Fibroblast of the aortic adventitia (primary cell): Measurements from ENCODE around the gene UBE2N. TPM values are rescaled to one million over a fixed set of nuclear protein-coding genes. Genes with fewer than 3 reads are reported as not detected.

Experiments used
- DNase-seq: peaks from one replicate; pipeline ENCODE4 v3.0.0-alpha.2; 2010; ENCODE audit warnings: low read depth
- H3K4me3 ChIP-seq: 2 replicates; pipeline ENCODE4 v1.5.1; 2011; ENCODE audit warnings: low read depth, mild to moderate bottlenecking, control low read depth, low read length, moderate library complexity
- total RNA-seq: library from RNA; depleted of rRNA; stranded (reverse); fragments of >200 nt; gene quantifications from 2 replicates; pipeline ENCODE4 v1.2.3, GENCODE V29; 2012; ENCODE audit warnings: low replicate concordance
- TF ChIP-seq, protein P1 (sequence below): IDR thresholded peaks from 2 replicates; pipeline ENCODE4 v1.5.1; 2011; ENCODE audit warnings: mild to moderate bottlenecking, low read length, control low read depth, inconsistent platforms; ENCODE audit not compliant: insufficient read depth

UBE2N gene
- total RNA-seq, 1 donor: 63.5 TPM

DNA sequence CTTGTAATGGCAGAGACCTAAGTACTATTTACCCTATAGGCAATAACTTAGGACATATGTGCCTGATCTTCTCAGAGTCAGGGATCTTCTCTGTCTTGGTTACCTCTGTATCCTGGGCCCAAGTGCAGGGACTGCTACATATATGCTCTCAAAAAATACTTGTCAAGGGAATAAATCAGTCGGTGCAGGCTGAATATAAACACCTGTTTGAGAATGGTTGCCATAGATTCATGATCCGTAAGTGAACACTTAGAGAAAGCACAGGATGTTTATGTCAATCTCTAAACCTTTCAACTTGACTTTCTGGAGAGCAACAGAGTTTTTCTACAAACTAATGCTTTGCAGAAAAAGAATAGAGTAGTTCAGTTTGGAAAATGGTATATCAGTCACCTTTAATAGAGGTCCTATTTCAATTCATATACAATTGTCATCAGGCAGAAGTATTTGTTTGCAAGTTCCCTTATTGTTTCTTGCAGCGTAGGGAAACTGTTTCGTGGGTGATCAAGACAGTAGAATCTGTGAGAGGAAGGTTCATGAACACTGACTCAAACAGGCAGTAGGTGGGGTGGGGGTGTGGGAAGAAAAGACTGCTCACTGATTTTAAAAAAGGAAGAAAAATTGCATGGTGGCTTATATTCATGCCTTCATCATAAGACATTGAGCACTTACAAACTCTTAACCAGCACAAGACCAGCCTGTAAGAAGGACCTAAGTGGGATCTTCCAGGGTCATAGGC lies 6.0 kb upstream of the UBE2N start:
- DNase-seq: no peak
- H3K4me3 ChIP-seq: no peak overlapping the region

DNA sequence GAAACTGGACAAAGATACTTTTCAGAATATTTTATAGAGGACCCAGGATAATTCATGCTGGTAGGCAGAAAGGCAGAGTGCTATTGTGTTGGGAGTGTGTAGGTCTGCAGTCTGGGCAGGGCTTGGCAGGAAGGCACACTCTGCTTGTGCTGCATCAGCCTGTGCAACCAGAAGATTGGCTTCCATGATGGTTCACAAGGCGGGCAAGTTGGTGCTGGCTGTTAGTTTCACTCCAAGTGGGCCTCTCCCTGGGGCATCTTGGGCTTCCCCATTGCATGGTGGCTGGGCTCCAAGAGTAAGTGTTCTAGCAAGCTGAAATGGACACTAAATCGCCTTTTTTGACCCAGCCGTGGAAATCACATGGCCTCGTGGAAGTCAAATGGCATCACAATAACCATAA lies 1.8 kb upstream of the UBE2N start:
- DNase-seq: no peak
- TF ChIP-seq, protein P1, sequence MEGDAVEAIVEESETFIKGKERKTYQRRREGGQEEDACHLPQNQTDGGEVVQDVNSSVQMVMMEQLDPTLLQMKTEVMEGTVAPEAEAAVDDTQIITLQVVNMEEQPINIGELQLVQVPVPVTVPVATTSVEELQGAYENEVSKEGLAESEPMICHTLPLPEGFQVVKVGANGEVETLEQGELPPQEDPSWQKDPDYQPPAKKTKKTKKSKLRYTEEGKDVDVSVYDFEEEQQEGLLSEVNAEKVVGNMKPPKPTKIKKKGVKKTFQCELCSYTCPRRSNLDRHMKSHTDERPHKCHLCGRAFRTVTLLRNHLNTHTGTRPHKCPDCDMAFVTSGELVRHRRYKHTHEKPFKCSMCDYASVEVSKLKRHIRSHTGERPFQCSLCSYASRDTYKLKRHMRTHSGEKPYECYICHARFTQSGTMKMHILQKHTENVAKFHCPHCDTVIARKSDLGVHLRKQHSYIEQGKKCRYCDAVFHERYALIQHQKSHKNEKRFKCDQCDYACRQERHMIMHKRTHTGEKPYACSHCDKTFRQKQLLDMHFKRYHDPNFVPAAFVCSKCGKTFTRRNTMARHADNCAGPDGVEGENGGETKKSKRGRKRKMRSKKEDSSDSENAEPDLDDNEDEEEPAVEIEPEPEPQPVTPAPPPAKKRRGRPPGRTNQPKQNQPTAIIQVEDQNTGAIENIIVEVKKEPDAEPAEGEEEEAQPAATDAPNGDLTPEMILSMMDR: no peak

More for the DNA sequence above, 6.0 kb upstream of the UBE2N start:
- TF ChIP-seq, protein P1: no peak

DNA sequence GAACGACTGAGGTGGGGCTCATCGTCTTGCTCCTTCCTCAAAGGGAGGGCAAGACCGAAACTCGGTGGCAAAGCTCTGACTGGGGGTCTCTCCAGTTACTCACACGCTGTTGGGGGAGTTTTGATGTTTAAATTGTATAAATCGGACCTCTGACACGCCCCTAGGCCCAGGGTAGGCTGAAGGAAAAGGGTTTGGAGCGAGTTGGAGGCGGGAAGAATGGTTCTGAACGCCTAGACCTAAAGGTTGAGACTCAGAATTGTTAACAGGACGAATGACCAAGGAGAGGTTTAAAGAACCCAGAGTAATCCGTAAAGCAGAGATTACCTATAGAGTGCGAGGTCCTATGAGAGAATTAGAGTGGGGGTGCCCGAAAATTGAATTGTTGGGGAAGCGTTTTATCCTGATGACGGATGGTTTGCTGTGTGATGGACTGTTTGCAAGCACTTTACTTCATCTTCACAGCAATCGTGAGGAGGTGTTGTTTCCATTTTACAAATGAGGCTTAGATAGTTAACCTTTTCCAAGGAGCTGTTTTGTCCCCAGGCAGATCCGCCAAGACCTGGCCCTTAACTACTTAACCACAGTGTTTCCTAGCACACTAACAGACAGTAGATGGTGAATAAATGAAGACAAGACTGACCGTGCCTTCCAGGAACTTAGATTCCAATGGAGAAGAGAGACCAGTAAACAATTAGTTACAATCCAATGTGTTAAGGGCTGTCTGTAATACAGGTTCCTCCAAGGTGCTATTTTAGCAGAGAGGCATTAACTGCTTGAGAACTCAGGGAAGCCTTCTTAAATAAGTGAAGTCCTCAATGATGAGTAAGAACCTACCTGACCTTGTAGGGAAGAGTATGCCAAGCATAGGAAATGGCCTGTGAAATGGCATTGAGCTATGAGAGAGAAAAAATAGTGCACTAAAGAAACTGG lies 929 bp upstream of the UBE2N start:
- peak overlapping the region; percentile 85 for H3K4me3 ChIP-seq
- no peak for DNase-seq
- TF ChIP-seq, protein P1: no peak

More for the DNA sequence above, 1.8 kb upstream of the UBE2N start:
- H3K4me3 ChIP-seq: no peak overlapping the region

GRCh38 chr12:93441081-93441616 lies 598 bp downstream of the UBE2N start:
- DNase-seq: no peak
- H3K4me3 ChIP-seq: peak overlapping the region; percentile 85
- TF ChIP-seq, protein P1: no peak

- peak overlapping the region; percentile 85 for H3K4me3 ChIP-seq
- TF ChIP-seq, protein P1: no peak
- DNase-seq: no peak
Measured at GRCh38 chr12:93440043-93440835, 1.5 kb downstream of the UBE2N start.
